ENCODE measurements around the gene NLRC4.
"Not testable (repeated sequence)": the region's sequence is repeated elsewhere in the genome, so short reads cannot be mapped to it uniquely, and the experiment has no call there.

NLRC4 gene

GRCh38 chr2:32242331-32242730 is 22.4 kb downstream of the NLRC4 start:
- no peak for DNase-seq (ENCODE audit: low spot score)

GRCh38 chr2:32237996-32238395 is 26.7 kb downstream of the NLRC4 start:
- DNase-seq (ENCODE audit: low spot score), result no peak

- no peak for DNase-seq (ENCODE audit: low spot score)
Observed at GRCh38 chr2:32237488-32237887, 27.2 kb downstream of the NLRC4 start.

DNA sequence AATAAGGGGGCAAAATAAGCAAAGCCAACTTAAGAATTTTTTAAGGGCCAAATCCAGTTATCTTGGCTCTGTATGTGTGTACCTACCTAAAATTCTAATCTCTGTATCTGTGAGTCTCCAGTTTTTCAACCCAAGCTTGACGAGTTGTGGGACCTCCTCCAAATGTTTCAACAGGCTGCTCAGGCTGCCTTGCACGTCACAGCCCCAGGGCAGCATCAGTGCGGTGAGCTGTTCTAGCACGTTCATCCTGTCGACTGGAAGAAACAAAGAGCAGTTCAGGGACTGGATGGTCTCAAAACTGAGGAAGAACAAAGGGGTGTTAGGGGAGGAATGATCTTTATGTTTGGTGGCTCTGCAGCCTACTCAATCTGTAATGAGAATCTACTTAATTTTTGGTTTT is 29.4 kb downstream of the NLRC4 start:
- no peak for DNase-seq (ENCODE audit: low spot score)

GRCh38 chr2:32231959-32232358 is 32.7 kb downstream of the NLRC4 start:
- no peak for DNase-seq (ENCODE audit: low spot score)

DNA sequence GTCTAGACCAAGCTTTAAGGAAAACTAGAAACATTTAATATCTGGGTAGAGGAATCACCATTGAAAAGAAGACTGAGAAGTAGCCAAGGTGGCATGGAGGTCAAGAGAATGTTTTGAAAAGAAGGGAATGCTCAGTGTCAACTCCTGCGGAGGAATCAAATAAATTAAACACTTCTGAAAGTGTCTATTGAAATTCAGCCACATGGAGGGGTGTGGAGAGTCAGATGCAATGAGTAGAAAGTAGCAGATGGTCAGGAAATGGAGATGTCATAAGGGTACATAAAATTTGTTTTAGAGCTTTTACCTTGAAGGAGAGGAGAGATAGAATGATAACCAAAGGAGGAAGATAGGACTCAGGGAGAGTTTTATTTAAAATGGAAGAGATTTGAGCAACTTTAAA is 35.1 kb downstream of the NLRC4 start:
- no peak for DNase-seq (ENCODE audit: low spot score)

GRCh38 chr2:32228181-32228580 is 36.5 kb downstream of the NLRC4 start:
- DNase-seq (ENCODE audit: low spot score), result no peak

- no peak for DNase-seq (ENCODE audit: low spot score)
Observed at GRCh38 chr2:32227492-32227891, 37.2 kb downstream of the NLRC4 start.

DNA sequence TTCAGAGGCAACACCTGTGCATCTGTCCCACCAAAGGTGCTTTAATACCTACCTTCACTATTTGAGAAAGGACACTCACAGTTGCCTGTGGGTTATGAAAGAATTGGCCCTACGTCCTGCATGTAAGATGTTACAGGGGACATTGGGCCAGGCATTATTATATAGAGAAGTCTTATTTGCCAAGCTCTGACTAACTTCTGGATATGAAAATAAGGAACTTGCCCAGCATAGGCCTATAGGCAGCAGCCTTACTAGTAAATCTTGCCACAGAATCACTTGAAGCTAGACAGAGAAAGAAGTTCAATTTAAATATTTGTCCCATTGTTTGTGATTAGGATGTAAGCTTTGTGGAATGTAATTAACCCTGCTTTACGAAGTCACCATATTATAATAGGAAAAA is 41.7 kb downstream of the NLRC4 start:
- DNase-seq (ENCODE audit: low spot score), result no peak

DNA sequence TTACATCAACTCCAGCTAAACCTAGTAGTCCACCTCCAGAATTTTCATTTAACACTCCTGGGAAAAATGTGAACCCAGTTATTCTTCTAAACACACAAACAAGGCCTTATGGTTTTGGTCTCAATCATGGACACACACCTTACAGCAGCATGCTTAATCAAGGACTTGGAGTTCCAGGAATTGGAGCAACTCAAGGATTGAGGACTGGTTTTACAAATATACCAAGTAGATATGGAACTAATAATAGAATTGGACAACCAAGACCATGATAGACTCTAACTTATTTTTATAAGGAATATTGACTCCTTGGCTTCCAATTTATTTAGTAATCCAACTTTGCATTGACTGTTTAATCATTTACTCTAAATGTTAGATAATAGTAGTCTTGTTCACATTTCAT is 44.2 kb downstream of the NLRC4 start:
- DNase-seq (ENCODE audit: low spot score), result no peak

DNA sequence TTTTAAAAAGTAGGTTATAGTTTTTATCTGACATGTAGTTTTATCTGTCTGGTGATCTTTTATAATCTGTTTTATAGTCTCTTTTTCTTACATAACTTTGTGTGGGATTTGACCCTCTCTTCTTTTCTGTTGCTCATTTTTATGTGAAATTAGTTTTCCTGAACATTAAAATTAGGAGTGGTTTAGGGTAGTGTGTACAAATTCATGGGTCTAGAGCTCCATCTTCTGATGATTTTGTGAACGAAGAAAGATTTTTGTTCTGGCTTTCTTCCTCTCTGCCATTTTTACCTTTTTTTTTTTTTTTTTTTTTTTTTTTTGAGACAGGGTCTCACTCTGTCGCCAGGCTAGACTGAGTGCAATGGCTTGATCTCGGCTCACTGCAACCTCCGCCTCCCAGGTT is 52.4 kb downstream of the NLRC4 start:
- no peak for DNase-seq (ENCODE audit: low spot score)

- no peak for DNase-seq (ENCODE audit: low spot score)
Observed at GRCh38 chr2:32210767-32211408, 53.8 kb downstream of the NLRC4 start.

GRCh38 chr2:32203428-32203827 is 61.3 kb downstream of the NLRC4 start:
- not testable (repeated sequence) for DNase-seq (ENCODE audit: low spot score)

GRCh38 chr2:32200814-32201213 is 63.9 kb downstream of the NLRC4 start:
- no peak for DNase-seq (ENCODE audit: low spot score)

DNA sequence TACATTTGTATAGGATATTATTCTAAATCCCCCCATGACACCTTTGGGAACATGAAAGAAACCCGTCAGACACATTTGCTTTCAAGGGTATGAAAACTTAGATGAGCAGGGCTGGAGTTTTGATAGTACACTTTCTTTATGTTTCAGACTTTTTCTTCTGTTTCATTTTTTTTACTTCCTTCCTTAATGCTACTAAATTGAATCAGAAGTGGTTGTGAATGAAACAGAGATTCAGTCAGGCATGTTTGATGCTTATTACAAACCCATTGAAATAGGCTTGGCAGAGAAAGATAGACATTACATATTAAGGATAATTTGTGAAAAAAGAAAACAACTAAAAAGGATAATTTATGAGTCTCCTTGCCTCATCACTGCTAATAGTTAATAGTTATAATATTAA is 72.3 kb downstream of the NLRC4 start:
- no peak for DNase-seq (ENCODE audit: low spot score)

GRCh38 chr2:32189011-32189410 is 75.7 kb downstream of the NLRC4 start:
- no peak for DNase-seq (ENCODE audit: low spot score)

GRCh38 chr2:32182667-32183066 is 82.0 kb downstream of the NLRC4 start:
- DNase-seq (ENCODE audit: low spot score), result no peak

Data from germinal center (tissue), 1 donor.